SK-N-SH (cell line): ENCODE measurements around the gene SHROOM3.

Experiments
- EZH2phosphoT487 ChIP-seq: fragments of 200-600 bp; sonication (generic); IDR thresholded peaks from 2 replicates; pipeline ENCODE4 v1.6.1; 2017; ENCODE audit warnings: low read depth, mixed run types, mild to moderate bottlenecking, antibody characterized with exemption, moderate library complexity, borderline replicate concordance
- FOXJ3 ChIP-seq: sonication (generic); formaldehyde crosslinking; IDR thresholded peaks from 2 replicates; pipeline ENCODE4 v1.5.1; 2020; ENCODE audit warnings: mild to moderate bottlenecking, missing genetic modification reagents
- GABPA ChIP-seq: IDR thresholded peaks from 2 replicates; pipeline ENCODE4 v1.4.0; 2012; ENCODE audit warnings: low read depth, mild to moderate bottlenecking
- JUND ChIP-seq: IDR thresholded peaks from 2 replicates; pipeline ENCODE4 v1.4.0; 2012
- MAX ChIP-seq: IDR thresholded peaks from 2 replicates; pipeline ENCODE4 v1.4.0; 2012; ENCODE audit warnings: low read depth
- NRF1 ChIP-seq: IDR thresholded peaks from 2 replicates; pipeline ENCODE4 v1.6.1; 2012; ENCODE audit warnings: low read depth, mild to moderate bottlenecking, low read length
- REST ChIP-seq: IDR thresholded peaks from 2 replicates; pipeline ENCODE4 v1.6.1; 2012; ENCODE audit warnings: mild to moderate bottlenecking, low read depth, low read length, moderate library complexity
- TAF1 ChIP-seq: IDR thresholded peaks from 2 replicates; pipeline ENCODE4 v1.6.1; 2012; ENCODE audit warnings: low read depth, mild to moderate bottlenecking, low read length, moderate library complexity, borderline replicate concordance
- USF1 ChIP-seq: IDR thresholded peaks from 2 replicates; pipeline ENCODE4 v1.4.0; 2012; ENCODE audit warnings: low read depth, borderline replicate concordance
- YY1 ChIP-seq: IDR thresholded peaks from 2 replicates; pipeline ENCODE4 v1.4.0; 2012; ENCODE audit warnings: low read depth, mild to moderate bottlenecking
- TF ChIP-seq, protein P1 (sequence below): fragments of 200-600 bp; sonication (generic); IDR thresholded peaks from 2 replicates; pipeline ENCODE4 v1.6.1; 2017; ENCODE audit warnings: antibody characterized with exemption, mild to moderate bottlenecking, moderate library complexity
- TF ChIP-seq, protein P2 (sequence below): IDR thresholded peaks from 2 replicates; pipeline ENCODE4; 2012

DNA sequence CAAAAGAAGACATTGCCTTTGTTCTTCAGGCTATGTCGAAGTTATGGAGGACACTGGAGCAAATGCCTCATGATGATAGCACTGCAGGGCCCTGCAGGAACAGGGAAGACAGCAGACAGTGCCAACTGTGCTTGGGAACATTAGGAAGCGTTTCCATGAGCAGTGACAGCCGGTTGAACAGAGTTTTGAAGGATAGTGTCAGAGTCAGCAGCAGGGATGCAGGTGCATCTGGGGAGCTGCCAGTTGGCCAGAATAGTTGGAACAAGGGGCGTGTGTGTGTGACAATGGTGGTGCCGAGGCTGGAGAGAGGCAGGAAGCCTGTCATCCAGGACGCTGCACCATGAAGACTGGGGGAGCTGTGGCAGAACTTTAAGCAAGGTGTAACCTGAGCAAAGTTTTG, 88.6 kb downstream of the SHROOM3 start:
- TF ChIP-seq, protein P1, sequence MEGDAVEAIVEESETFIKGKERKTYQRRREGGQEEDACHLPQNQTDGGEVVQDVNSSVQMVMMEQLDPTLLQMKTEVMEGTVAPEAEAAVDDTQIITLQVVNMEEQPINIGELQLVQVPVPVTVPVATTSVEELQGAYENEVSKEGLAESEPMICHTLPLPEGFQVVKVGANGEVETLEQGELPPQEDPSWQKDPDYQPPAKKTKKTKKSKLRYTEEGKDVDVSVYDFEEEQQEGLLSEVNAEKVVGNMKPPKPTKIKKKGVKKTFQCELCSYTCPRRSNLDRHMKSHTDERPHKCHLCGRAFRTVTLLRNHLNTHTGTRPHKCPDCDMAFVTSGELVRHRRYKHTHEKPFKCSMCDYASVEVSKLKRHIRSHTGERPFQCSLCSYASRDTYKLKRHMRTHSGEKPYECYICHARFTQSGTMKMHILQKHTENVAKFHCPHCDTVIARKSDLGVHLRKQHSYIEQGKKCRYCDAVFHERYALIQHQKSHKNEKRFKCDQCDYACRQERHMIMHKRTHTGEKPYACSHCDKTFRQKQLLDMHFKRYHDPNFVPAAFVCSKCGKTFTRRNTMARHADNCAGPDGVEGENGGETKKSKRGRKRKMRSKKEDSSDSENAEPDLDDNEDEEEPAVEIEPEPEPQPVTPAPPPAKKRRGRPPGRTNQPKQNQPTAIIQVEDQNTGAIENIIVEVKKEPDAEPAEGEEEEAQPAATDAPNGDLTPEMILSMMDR = no peak
- TF ChIP-seq FOXJ3 (no peak), NRF1 (no peak), MAX (no peak), REST (no peak), GABPA (no peak), TAF1 (no peak), USF1 (no peak), YY1 (no peak), EZH2phosphoT487 (no peak), JUND (no peak)
- TF ChIP-seq, protein P2, sequence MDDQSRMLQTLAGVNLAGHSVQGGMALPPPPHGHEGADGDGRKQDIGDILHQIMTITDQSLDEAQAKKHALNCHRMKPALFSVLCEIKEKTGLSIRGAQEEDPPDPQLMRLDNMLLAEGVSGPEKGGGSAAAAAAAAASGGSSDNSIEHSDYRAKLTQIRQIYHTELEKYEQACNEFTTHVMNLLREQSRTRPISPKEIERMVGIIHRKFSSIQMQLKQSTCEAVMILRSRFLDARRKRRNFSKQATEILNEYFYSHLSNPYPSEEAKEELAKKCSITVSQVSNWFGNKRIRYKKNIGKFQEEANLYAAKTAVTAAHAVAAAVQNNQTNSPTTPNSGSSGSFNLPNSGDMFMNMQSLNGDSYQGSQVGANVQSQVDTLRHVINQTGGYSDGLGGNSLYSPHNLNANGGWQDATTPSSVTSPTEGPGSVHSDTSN = no peak
